GM08714 (cell line): ENCODE data around the gene MRPL40.

Experiments
- H3K4me3 ChIP-seq: fragments of 200-500 bp; sonication (Bioruptor generic); 2 replicates; pipeline ENCODE4 v1.5.1; 2014; ENCODE audit warnings: mild to moderate bottlenecking, low read length, inconsistent platforms
- ZNF274 ChIP-seq: IDR thresholded peaks from 2 replicates; pipeline ENCODE4 v1.6.1; 2012; ENCODE audit warnings: mild to moderate bottlenecking, low read depth, low read length

The MRPL40 gene

DNA sequence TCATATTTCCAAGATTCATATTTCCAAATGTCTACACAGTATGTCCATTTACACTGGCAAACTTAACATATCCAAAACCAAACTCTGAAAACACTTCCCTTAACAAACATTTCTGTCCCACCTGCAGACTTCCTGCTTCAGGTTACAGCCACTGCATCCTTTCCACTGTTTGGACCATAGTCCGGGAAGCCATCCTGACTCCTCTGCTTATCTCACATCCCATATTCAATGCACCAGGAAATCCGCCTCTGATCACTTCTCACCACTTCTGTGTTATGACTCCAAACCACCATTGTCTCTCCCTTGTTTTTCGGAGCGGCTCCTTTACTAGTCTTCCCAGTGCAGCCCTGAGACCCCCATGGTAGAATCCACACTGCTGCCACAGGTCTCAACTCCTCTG is 30.9 kb upstream of the MRPL40 start:
- no peak for TF ChIP-seq ZNF274
- H3K4me3 ChIP-seq, result no peak overlapping the region

GRCh38 chr22:19402642-19403191 is 29.6 kb upstream of the MRPL40 start:
- TF ChIP-seq ZNF274, result no peak
- no peak overlapping the region for H3K4me3 ChIP-seq

- TF ChIP-seq ZNF274, result no peak
- H3K4me3 ChIP-seq, result no peak overlapping the region
Observed at GRCh38 chr22:19404676-19405075, 27.7 kb upstream of the MRPL40 start.

DNA sequence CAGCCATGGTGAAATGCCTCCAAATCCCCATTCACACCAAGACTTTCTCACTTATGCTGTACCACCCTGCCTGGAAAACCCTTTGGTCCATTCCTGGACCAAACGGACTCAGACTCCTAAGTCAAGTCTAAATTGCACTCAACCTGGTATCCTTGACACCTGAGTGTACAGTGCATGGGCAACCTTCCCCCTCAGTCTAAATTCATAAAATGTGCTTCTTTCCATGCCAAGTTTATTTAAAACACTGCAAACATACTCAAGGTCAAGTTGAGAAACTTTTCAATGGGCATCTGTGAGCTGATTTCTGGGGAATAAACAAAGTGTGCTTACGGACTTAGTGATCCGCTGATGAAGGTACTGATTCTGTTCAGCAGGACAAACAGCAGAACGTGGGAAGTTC is 27.2 kb upstream of the MRPL40 start:
- no peak for TF ChIP-seq ZNF274
- H3K4me3 ChIP-seq, result no peak overlapping the region

DNA sequence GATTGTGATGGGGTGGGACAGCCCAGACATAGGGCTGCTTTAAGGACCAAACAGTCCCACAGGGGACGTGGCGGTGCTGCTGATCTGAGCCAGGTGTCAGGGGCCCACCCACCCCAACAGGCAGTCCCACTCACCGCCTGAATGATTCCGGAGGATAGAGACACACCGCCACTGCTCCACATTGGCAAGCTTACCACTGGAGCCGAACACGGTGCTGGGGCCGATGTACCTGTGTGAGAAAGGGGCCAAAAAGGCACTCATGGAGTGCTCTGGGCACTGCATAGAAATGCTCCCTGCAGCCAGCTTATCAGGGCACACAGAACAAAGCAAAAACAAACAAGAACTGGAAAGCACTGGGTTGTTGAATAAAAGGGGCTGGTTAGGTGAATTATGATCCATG is 26.7 kb upstream of the MRPL40 start:
- H3K4me3 ChIP-seq, result no peak overlapping the region
- no peak for TF ChIP-seq ZNF274

DNA sequence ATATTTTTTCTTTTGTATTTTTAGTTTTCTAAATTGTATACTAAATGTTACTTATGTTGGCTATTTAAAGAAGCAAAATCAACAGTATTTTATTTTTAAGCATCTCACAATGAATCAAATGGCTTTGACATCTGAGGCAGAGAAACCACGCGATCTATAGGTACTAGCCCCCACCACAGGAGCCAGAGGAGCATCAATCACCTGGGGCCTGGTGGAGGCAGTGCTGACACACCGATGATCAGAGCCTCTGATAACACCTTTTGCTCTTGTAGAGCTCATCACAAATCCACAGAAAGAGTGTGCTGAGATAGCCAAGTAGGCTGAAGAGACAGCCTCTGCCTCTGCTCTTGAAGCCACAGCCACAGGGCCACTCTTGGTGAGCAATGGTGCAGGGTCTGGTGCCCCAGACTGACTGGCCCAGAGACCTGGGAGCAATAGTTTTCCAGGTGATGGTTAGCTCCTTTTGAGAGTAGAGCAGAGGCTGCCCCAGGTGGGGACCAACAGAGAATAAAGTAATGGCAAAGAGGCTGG is 26.0 kb upstream of the MRPL40 start:
- H3K4me3 ChIP-seq, result no peak overlapping the region
- no peak for TF ChIP-seq ZNF274

GRCh38 chr22:19406846-19407245 is 25.5 kb upstream of the MRPL40 start:
- H3K4me3 ChIP-seq, result no peak overlapping the region
- TF ChIP-seq ZNF274, result no peak

DNA sequence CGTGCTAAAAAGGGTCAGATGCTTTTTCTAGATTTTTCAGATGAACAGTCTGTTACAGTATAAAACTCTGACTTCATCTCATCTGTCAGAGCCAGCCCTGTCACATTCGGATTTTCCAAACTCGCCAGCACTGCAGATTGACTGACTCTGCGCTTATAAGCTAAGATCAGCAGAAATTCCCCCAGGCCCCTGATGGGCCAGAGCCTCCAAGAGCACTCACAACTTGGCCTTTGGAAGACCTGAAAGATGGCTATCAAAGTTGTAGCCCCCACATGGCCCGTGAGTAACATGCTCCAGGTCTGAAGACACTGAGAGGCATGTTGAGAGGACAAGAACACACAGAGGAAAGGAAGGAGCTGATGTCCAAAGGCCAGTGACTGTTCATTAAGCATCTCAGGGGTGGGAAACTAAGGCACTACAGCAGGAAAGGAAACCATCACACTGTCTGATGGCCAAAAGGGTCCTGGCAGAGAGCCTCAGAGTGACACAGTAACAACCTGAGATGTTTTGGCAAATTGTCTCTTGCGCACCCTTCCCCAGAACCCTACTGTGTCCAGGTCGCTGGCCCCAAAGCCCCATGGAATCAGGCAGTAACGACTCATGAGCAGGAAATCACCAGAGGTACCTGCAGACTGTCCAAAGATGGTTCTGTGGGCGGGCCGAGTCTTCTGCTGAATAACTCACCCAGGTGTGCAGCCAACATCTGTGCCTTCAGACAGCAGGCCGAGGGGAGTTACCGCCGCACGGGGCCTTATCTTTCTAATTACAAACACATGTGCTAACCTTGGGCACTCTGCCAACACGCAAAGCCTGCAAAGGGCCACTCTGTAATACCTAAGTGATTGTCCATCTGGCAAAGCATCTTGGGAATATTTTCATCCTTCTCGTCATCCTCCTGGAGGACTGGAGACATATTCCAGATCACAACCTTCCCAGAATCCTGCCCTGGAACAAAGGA is 24.4 kb upstream of the MRPL40 start:
- TF ChIP-seq ZNF274, result no peak
- H3K4me3 ChIP-seq, result no peak overlapping the region

- no peak overlapping the region for H3K4me3 ChIP-seq
- TF ChIP-seq ZNF274, result no peak
Observed at GRCh38 chr22:19410941-19411689, 21.2 kb upstream of the MRPL40 start.

DNA sequence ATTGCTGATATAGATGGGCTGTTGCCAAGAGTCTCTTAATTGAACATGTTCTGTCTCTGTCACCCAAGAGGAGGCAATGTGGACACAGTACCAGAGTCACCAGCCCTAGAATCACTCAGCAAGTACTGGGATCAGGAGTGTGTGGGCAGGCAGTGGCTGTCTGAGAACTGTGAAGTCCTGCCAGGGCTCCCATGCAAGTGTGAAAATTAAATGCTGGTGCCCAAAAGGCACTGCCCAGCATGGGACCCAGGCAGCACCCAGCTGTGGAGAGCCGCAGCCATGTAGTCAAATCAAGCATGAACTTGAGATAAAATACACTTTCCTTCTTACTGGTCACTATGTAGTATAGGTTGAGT is 20.7 kb upstream of the MRPL40 start:
- no peak for TF ChIP-seq ZNF274
- no peak overlapping the region for H3K4me3 ChIP-seq

DNA sequence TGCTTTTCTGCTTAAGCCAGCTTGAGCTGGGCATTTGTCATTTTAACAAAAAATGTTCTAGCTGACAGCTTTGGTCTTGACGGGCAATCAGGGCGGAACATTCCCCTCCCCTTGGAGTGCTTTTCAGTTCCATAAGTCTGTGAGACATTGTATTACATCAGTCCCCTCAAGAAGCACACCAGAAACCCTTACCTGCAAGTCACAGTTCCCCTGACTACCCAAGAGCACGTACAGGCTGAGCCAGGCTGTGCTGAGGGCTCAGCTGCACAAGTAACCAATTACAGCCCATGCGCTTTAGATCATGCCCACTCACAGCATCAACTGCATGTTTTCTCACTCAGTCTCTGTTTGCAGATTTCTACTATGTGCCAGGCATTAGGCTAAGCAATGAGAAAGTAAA is 19.9 kb upstream of the MRPL40 start:
- no peak for TF ChIP-seq ZNF274

GRCh38 chr22:19412923-19413322 is 19.4 kb upstream of the MRPL40 start:
- H3K4me3 ChIP-seq, result no peak overlapping the region
- TF ChIP-seq ZNF274, result no peak

More for the DNA sequence above, 19.9 kb upstream of the MRPL40 start:
- no peak overlapping the region for H3K4me3 ChIP-seq

DNA sequence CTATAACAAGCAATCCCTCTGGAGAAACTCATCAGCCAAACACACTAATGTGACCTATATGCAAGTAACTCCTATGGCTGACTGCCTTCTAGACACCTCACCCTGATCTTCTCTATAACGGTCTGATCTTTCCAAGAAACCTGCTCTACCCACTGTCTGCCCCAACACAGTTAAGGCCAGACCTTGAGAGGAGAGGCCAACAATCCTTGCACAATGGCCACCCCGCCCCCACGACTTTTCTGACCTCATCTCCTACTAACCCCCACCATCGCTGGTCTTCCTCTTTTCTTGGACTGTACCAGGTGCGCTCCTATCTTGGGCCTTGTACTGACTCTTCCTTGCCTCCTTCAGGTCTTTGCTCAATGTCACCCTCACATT is 13.3 kb upstream of the MRPL40 start:
- H3K4me3 ChIP-seq, result no peak overlapping the region
- no peak for TF ChIP-seq ZNF274

GRCh38 chr22:19419464-19420178 is 12.7 kb upstream of the MRPL40 start:
- TF ChIP-seq ZNF274, result no peak

More at GRCh38 chr22:19419464-19420178, 12.7 kb upstream of the MRPL40 start:
- H3K4me3 ChIP-seq, result no peak overlapping the region
